ENCODE data around the gene UBR2.

UBR2 gene

DNA sequence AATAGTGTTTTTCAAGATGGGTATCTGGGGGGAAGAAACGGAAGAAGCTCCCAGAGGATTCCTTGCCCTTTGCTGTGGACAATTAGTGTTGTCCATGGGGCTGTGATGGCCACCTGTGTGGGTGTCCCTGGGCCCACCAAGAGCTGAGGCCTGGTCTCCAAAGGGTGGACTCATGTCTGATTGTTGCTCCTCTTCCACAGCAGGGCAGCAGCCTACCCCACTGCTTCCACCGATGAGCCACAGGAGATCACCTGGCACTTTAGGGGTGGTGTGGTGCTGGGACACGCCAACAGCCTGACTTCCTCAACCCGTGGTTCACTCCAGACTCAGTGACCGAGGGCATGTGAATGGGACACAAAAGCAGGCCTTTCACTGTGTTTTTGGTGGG is 133.4 kb downstream of the UBR2 start:
- TF ChIP-seq FOXM1 (IDR thresholded peaks at IDR 0.05; ENCODE audit: borderline replicate concordance, low read depth) (no peak), YY1 (IDR thresholded peaks at IDR 0.05; ENCODE audit: low read depth) (no peak), NFIC (IDR thresholded peaks at IDR 0.05) (no peak), EGR1 (IDR thresholded peaks at IDR 0.05) (no peak)

DNA sequence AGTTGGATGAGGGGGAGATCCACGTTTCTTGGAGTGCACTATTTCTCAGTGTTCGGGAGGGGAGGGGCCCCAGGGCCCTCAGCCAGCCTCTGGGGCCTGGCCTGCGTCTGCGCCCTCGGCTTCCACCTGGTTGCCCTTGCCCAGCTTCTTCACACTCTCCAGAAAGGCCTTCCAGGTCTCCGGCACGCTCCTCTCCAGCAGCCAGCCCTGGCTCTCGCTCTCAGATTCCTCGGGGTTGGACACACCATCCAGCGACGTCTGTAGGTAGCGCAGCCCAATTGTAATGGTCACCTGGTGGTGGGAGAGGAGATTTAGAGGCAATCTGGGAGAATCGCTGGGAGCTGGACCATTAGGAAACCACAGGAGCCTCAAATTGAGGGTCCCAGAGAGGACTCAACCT is 134.4 kb downstream of the UBR2 start:
- no peak for TF ChIP-seq CREB1 (IDR thresholded peaks at IDR 0.05; ENCODE audit: low read depth)
- TF ChIP-seq EGR1 (IDR thresholded peaks at IDR 0.05) = no peak
- no peak for TF ChIP-seq TAF1 (IDR thresholded peaks at IDR 0.05; ENCODE audit: low read depth)
- no peak for TF ChIP-seq RAD21 (IDR thresholded peaks at IDR 0.05; ENCODE audit: low read depth)
- no peak for TF ChIP-seq NFIC (IDR thresholded peaks at IDR 0.05)
- TF ChIP-seq, protein P1, sequence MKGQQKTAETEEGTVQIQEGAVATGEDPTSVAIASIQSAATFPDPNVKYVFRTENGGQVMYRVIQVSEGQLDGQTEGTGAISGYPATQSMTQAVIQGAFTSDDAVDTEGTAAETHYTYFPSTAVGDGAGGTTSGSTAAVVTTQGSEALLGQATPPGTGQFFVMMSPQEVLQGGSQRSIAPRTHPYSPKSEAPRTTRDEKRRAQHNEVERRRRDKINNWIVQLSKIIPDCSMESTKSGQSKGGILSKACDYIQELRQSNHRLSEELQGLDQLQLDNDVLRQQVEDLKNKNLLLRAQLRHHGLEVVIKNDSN (IDR thresholded peaks at IDR 0.05) = no peak
- no peak for TF ChIP-seq TEAD4 (IDR thresholded peaks at IDR 0.05)
- TF ChIP-seq CEBPB (IDR thresholded peaks at IDR 0.05) = no peak
- TF ChIP-seq, protein P2, sequence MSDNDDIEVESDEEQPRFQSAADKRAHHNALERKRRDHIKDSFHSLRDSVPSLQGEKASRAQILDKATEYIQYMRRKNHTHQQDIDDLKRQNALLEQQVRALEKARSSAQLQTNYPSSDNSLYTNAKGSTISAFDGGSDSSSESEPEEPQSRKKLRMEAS (IDR thresholded peaks at IDR 0.05) = no peak
- TF ChIP-seq EP300 (IDR thresholded peaks at IDR 0.05; ENCODE audit: borderline replicate concordance) = no peak
- TF ChIP-seq ZBTB7A (IDR thresholded peaks at IDR 0.05; ENCODE audit: low read depth) = no peak
- no peak for TF ChIP-seq FOXM1 (IDR thresholded peaks at IDR 0.05; ENCODE audit: borderline replicate concordance, low read depth)
- TF ChIP-seq, protein P3, sequence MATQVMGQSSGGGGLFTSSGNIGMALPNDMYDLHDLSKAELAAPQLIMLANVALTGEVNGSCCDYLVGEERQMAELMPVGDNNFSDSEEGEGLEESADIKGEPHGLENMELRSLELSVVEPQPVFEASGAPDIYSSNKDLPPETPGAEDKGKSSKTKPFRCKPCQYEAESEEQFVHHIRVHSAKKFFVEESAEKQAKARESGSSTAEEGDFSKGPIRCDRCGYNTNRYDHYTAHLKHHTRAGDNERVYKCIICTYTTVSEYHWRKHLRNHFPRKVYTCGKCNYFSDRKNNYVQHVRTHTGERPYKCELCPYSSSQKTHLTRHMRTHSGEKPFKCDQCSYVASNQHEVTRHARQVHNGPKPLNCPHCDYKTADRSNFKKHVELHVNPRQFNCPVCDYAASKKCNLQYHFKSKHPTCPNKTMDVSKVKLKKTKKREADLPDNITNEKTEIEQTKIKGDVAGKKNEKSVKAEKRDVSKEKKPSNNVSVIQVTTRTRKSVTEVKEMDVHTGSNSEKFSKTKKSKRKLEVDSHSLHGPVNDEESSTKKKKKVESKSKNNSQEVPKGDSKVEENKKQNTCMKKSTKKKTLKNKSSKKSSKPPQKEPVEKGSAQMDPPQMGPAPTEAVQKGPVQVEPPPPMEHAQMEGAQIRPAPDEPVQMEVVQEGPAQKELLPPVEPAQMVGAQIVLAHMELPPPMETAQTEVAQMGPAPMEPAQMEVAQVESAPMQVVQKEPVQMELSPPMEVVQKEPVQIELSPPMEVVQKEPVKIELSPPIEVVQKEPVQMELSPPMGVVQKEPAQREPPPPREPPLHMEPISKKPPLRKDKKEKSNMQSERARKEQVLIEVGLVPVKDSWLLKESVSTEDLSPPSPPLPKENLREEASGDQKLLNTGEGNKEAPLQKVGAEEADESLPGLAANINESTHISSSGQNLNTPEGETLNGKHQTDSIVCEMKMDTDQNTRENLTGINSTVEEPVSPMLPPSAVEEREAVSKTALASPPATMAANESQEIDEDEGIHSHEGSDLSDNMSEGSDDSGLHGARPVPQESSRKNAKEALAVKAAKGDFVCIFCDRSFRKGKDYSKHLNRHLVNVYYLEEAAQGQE (IDR thresholded peaks at IDR 0.05; ENCODE audit: low read depth) = no peak
- TF ChIP-seq YY1 (IDR thresholded peaks at IDR 0.05; ENCODE audit: low read depth) = no peak
- TF ChIP-seq TCF12 (IDR thresholded peaks at IDR 0.05; ENCODE audit: low read depth) = no peak

DNA sequence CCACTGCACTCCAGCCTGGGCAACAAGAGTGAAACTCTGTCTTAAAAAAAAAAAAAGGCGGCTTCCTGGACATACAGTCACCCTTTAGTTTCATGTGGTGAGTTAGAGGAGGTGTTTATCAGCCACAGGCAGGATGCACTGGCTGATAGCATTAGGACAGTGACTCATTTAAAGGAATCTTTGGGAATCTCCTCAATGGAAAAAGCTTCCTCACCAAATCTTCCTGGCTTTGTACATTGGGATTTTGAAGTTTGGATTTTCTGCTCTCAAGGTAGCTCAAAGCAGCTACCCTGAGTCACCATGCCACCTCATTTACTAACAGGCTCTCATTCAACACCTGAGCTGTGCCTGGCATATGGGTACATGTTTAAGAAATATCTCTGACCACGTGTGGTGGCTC is 138.4 kb downstream of the UBR2 start:
- TF ChIP-seq ZBTB7A (IDR thresholded peaks at IDR 0.05; ENCODE audit: low read depth) = no peak
- TF ChIP-seq EGR1 (IDR thresholded peaks at IDR 0.05) = no peak
- TF ChIP-seq CREB1 (IDR thresholded peaks at IDR 0.05; ENCODE audit: low read depth) = no peak
- no peak for TF ChIP-seq NFIC (IDR thresholded peaks at IDR 0.05)
- no peak for TF ChIP-seq TEAD4 (IDR thresholded peaks at IDR 0.05)
- no peak for TF ChIP-seq EP300 (IDR thresholded peaks at IDR 0.05; ENCODE audit: borderline replicate concordance)
- TF ChIP-seq, protein P3 (IDR thresholded peaks at IDR 0.05; ENCODE audit: low read depth) = no peak
- TF ChIP-seq, protein P1 (IDR thresholded peaks at IDR 0.05) = no peak
- TF ChIP-seq TCF12 (IDR thresholded peaks at IDR 0.05; ENCODE audit: low read depth) = no peak
- TF ChIP-seq TAF1 (IDR thresholded peaks at IDR 0.05; ENCODE audit: low read depth) = no peak
- TF ChIP-seq RAD21 (IDR thresholded peaks at IDR 0.05; ENCODE audit: low read depth) = no peak
- TF ChIP-seq CEBPB (IDR thresholded peaks at IDR 0.05) = no peak
- TF ChIP-seq, protein P2 (IDR thresholded peaks at IDR 0.05) = no peak
- TF ChIP-seq FOXM1 (IDR thresholded peaks at IDR 0.05; ENCODE audit: borderline replicate concordance, low read depth) = no peak
- no peak for TF ChIP-seq YY1 (IDR thresholded peaks at IDR 0.05; ENCODE audit: low read depth)

DNA sequence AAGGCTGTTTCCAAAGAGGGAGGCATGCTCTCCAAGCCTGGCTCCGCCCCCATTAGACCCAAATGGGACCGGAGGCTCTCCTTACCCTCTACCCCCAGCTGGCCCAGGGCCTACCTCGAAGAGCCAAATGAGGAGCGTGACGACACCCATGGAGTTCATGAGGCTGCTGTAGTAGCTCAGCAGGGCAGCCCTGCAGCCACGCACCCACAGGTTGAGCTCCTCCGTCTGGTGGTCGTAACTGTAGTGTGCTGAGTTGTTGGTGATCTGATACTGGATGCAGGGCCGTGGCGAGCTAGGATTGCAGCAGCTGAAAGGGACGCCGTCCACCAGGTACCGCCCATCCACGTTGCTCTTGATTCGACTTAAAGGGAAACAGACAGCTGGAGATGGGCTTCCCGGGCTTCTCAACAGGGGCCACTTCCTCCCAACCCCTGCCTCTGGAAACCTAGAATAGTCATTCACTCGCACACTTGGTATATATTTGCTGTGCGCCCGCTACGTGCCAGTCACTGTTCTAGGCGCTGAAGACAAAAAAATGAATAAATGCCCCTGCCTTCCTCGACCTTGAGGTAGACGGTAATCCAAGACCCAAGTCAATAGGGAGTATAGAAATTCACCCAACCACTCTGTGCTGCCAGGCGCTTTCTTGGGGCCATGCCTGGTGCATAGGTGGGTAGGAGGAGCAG is 140.6 kb downstream of the UBR2 start:
- no peak for TF ChIP-seq ZBTB7A (IDR thresholded peaks at IDR 0.05; ENCODE audit: low read depth)
- TF ChIP-seq, protein P2 (IDR thresholded peaks at IDR 0.05) = peak; percentile 41; the same call in 1 of the 2 replicates

DNA sequence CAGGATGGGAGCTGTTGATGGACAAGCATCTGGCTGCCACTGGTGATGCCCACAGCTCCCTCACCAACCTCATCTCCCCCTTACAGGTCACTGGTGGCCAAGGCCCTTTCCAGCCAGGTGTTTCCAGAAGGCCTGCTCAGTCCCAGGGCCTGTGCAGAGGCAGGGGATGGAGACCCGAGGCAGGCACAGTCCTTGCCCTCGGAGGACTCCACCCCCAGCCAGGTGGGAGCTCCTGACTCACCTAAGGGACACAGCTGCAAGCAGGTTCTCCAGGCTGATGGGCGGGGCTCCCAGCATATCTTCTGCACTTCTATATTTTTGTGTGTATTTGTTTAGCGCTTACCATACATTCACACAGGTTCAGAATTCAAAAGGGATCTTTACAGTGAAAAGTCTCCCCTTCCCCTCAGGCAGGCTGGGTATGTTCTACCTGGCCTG is 141.1 kb downstream of the UBR2 start:
- TF ChIP-seq, protein P3 (IDR thresholded peaks at IDR 0.05; ENCODE audit: low read depth) = no peak
- TF ChIP-seq TAF1 (IDR thresholded peaks at IDR 0.05; ENCODE audit: low read depth) (no peak), NFIC (IDR thresholded peaks at IDR 0.05) (no peak), FOXM1 (IDR thresholded peaks at IDR 0.05; ENCODE audit: borderline replicate concordance, low read depth) (no peak), CREB1 (IDR thresholded peaks at IDR 0.05; ENCODE audit: low read depth) (no peak), ZBTB7A (IDR thresholded peaks at IDR 0.05; ENCODE audit: low read depth) (no peak)
